ENCODE data around the gene MPND. TPM values are rescaled to one million over a fixed set of nuclear protein-coding genes. Genes with fewer than 3 reads are reported as not detected.

MPND gene, protein sequence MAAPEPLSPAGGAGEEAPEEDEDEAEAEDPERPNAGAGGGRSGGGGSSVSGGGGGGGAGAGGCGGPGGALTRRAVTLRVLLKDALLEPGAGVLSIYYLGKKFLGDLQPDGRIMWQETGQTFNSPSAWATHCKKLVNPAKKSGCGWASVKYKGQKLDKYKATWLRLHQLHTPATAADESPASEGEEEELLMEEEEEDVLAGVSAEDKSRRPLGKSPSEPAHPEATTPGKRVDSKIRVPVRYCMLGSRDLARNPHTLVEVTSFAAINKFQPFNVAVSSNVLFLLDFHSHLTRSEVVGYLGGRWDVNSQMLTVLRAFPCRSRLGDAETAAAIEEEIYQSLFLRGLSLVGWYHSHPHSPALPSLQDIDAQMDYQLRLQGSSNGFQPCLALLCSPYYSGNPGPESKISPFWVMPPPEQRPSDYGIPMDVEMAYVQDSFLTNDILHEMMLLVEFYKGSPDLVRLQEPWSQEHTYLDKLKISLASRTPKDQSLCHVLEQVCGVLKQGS
- total RNA-seq, result 10 to 100 TPM; 15.6 to 18.8 TPM

DNA sequence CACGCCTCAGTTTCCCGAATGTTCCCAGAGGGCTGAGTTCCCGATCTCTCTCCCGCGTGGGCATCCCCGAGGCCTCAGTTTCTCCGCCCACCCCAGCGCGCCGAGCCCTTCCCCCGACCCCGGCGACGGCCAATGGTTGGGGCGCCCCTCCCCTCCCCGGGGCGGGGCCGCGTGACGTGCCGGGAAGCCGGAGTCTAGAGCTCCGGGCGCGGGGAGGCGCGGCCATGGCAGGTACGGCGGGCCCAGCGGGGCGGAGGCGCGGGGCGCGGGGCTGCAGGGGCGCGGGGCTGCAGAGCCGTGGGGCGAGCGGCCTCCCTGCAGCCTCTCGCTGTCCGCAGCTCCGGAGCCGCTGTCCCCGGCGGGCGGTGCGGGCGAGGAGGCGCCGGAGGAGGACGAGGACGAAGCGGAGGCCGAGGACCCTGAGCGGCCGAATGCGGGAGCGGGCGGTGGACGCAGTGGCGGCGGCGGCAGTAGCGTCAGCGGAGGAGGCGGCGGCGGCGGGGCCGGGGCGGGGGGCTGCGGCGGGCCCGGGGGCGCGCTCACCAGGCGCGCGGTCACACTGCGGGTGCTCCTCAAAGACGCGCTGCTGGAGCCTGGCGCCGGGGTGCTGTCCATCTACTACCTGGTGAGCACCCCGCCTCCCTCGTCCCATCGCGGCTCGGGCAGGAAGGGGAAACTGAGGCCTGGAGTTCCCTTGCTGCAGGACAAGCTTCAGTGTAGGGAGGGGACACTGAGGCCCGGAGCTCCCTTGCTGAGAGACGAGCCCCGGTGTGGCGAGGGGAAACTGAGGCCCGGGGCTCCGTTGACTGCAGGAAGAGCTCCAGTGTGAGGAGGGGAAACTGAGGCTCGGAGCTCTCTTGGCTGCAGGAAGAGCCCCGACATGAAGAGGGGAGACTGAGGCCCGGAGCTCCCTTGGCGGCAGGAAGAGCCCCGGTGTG lies at the start of gene MPND:
TSS of gene MPND (plus strand) at position 193 of the 938 bp plus-strand sequence. CDS start at position 225, 32 bp downstream.
- peak; percentile 97 for DNase-seq
- H3K4me3 Mint-ChIP-seq, result peak within 1 kb of the TSS; percentile 88
- peak within 1 kb of the TSS; percentile 94 for H3K27ac Mint-ChIP-seq
- peaks cover 8% of the 10 kb centered on the region for H3K36me3 Mint-ChIP-seq
- no peaks in the 10 kb centered on the region for H3K9me3 Mint-ChIP-seq
- H3K4me1 Mint-ChIP-seq, result peaks cover 16% of the 10 kb centered on the region
- H3K27me3 Mint-ChIP-seq, result no peaks in the 10 kb centered on the region

DNA sequence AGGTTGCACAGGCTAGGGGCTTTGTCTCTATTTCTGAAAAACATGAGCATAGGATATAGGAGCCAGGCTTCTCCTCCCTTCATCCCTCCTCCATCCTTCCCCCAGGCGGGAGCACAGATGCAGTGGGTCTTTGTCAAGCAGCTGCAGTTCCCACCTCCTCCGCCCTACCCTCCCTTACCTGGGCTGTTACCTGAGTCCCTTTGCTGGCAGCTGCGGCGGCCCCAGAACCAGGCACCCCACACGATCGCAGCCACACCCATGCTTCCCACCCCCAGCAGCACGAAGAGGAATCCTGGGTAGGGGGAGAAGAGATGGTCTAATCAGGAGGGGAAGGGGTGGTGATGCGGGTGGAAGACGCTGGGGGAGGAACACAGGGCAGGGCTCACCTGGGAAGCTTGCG lies 49.0 kb upstream of the MPND start:
- Mint-ChIP-seq H3K36me3 (peaks cover 3% of the 10 kb centered on the region), H3K9me3 (no peaks in the 10 kb centered on the region), H3K27me3 (no peaks in the 10 kb centered on the region), H3K27ac (no peak overlapping the region), H3K4me1 (peaks cover 5% of the 10 kb centered on the region), H3K4me3 (no peak overlapping the region)
- DNase-seq, result no peak

GRCh38 chr19:4295972-4296771 lies 47.2 kb upstream of the MPND start:
- no peaks in the 10 kb centered on the region for H3K27me3 Mint-ChIP-seq
- no peak for DNase-seq
- H3K4me3 Mint-ChIP-seq, result no peak overlapping the region
- peaks cover 6% of the 10 kb centered on the region for H3K36me3 Mint-ChIP-seq
- no peak overlapping the region for H3K27ac Mint-ChIP-seq
- H3K9me3 Mint-ChIP-seq, result no peaks in the 10 kb centered on the region
- H3K4me1 Mint-ChIP-seq, result peaks cover 8% of the 10 kb centered on the region

DNA sequence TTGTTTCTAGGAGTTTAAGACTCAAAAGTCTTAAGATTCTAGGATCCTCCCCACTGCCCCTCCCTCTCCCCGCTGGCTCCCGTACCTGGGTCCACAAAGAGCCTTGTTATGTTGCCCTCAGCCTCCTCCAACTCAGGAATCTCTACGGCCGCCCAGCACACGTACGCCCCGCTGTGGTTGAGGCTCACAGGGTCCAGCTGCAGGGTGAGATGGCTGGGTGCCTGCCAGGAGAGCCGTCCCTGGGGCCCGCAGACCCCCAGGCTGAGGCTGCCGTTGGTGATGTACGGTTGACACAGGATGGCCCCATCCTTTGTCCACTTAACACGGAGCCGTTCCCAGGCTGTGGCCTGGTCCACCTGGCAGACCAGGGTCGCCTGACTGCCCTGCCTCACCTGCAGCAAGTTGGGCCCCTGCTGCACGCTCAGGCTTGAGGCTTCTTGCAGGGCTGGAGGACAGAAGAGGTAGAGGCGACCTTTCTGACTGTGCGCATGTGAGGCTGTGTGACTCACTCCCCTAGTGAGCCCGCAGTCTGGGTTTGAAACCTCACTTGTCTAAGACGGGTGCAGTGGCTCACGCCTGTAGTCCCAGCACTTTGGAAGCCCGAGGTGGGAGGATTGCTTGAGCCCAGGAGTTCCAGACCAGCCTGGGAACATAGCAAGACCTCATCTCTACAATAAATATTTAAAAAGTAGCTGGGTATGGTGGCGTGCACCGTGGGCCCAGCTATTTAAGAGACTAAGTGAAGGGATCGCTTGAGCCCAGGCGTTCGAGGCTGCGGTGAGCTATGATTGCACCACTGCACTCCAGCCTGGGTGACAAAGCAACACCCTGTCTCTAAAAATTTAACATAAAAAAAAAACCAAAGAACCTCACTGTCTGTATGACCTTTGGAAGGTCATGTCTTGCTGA lies 45.2 kb upstream of the MPND start:
- Mint-ChIP-seq H3K4me3 (no peak overlapping the region), H3K27ac (peak overlapping the region; percentile 68), H3K9me3 (no peaks in the 10 kb centered on the region), H3K4me1 (peaks cover 20% of the 10 kb centered on the region), H3K27me3 (no peaks in the 10 kb centered on the region), H3K36me3 (peaks cover 6% of the 10 kb centered on the region)
- peak; percentile 36 for DNase-seq

DNA sequence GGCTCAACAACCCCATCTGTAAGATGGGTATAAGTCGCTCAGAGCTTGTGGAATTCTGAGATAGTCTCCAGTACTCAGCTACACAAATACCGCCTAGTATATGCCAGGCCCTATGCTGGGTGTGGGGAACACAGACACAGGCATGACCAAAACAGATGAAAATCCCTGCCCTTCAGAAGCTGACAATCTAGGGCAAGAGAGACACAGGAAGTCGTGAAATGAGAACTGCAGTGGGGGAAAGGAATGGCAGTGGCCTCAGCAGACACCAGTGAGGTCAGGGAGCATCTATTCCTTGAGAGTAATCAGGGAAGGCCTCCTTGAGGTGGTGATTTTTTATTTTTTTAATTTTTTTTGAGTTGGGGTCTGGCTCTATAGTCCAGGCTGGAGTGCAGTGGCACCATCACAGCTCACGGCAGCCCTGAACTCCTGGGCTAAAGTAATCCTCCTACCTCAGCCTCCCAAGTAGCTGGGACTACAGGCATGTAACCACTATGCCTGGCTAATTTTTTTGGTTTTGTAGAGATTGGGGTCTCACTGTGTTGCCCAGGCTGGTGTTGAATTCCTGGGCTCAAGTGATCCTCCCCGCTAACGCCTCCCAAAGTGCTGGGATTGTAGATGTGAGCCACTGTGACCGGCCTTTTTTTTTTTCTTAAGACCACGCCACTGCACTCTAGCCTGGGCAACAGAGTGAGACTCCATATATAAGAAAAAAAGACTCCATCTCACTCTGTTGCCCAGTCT lies 44.4 kb upstream of the MPND start:
- Mint-ChIP-seq H3K36me3 (peaks cover 6% of the 10 kb centered on the region), H3K9me3 (no peaks in the 10 kb centered on the region), H3K4me1 (peaks cover 25% of the 10 kb centered on the region), H3K27ac (peak overlapping the region; percentile 68), H3K4me3 (no peak overlapping the region), H3K27me3 (no peaks in the 10 kb centered on the region)
- no peak for DNase-seq

GRCh38 chr19:4300589-4300988 lies 42.8 kb upstream of the MPND start:
- no peak for DNase-seq
- H3K36me3 Mint-ChIP-seq, result peaks cover 6% of the 10 kb centered on the region
- no peaks in the 10 kb centered on the region for H3K27me3 Mint-ChIP-seq
- no peaks in the 10 kb centered on the region for H3K9me3 Mint-ChIP-seq
- peak overlapping the region; percentile 43 for H3K27ac Mint-ChIP-seq
- H3K4me1 Mint-ChIP-seq, result peaks cover 29% of the 10 kb centered on the region
- peak overlapping the region; percentile 5 for H3K4me3 Mint-ChIP-seq

GRCh38 chr19:4301590-4302242 lies 41.6 kb upstream of the MPND start:
- Mint-ChIP-seq H3K4me1 (peaks cover 29% of the 10 kb centered on the region), H3K27ac (peak overlapping the region; percentile 83), H3K36me3 (peaks cover 6% of the 10 kb centered on the region), H3K9me3 (no peaks in the 10 kb centered on the region), H3K27me3 (no peaks in the 10 kb centered on the region), H3K4me3 (peak overlapping the region; percentile 81)
- no peak for DNase-seq

DNA sequence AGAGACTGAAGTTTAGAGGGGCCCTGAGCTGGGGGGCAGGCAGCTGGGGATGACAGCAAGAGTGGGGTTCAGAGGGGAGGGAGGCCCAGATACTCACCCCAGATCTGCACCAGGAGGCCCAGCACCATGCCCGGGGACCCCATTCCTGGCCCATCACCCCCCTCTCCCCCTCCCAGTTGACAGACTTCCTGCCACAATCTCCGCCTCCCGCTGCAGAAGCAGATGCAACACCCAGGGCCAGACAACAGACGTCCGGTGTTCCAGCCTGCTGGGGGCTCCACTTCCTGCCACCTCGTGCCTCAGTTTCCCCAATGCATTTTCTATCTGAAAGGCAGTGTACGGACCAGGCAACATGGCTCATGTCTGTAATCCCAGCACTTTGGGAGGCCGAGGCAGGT lies 41.1 kb upstream of the MPND start, which contains the start of gene TMIGD2:
TSS of gene TMIGD2 (minus strand) at position 147 of the 398 bp plus-strand sequence. CDS start at position 143, 4 bp downstream.
- DNase-seq, result no peak
- Mint-ChIP-seq H3K36me3 (peaks cover 6% of the 10 kb centered on the region), H3K27ac (peak within 1 kb of the TSS; percentile 83), H3K4me3 (peak within 1 kb of the TSS; percentile 81), H3K4me1 (peaks cover 29% of the 10 kb centered on the region), H3K9me3 (no peaks in the 10 kb centered on the region), H3K27me3 (no peaks in the 10 kb centered on the region)

DNA sequence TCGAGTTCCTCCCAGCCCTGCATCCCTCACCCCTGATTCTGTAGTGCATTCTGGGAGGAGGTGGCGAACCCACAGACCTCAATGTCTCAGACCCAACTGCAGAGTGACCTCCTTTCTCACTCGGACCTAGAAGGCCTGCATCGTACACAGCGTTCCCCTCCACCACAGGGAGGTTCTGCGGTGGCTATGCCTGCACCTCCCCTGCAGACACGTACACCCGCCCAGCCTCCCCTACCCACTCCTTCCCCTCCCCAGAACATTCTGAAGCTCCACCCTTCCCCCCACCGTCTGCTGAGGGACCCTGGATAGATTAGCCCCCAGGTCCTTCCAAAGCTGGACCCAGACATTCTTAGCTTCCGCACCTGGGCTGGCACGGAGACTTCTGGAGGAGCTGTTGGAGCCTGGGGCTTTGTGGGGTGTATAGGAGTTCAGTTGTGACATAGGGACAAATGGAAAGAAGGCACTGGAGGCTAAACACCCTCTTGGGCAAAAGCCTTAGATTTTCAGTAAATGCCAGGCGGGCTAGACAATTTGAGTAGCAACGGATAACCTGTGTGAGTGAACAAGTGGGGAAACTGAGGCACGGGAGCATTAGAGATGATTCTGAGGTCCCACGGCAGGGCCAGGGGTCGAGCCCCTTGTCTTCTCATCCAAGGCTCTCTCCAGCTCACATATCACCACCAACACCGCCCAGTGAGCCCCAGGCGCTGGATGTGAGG lies 39.4 kb upstream of the MPND start:
- no peaks in the 10 kb centered on the region for H3K27me3 Mint-ChIP-seq
- H3K4me1 Mint-ChIP-seq, result peaks cover 24% of the 10 kb centered on the region
- no peaks in the 10 kb centered on the region for H3K9me3 Mint-ChIP-seq
- peak overlapping the region; percentile 53 for H3K4me3 Mint-ChIP-seq
- DNase-seq, result no peak
- H3K36me3 Mint-ChIP-seq, result peaks cover 3% of the 10 kb centered on the region
- peak overlapping the region; percentile 56 for H3K27ac Mint-ChIP-seq

- peak; percentile 92 for DNase-seq
- Mint-ChIP-seq H3K27ac (peak within 1 kb of the TSS; percentile 56), H3K4me1 (peaks cover 24% of the 10 kb centered on the region), H3K9me3 (no peaks in the 10 kb centered on the region), H3K36me3 (peaks cover 7% of the 10 kb centered on the region), H3K4me3 (peak within 1 kb of the TSS; percentile 75), H3K27me3 (no peaks in the 10 kb centered on the region)
Measured at GRCh38 chr19:4304538-4305256, 38.7 kb upstream of the MPND start, which contains the start of gene FSD1. TSS of gene FSD1 (plus strand) at chr19:4304598. CDS start at chr19:4304747, 149 bp downstream.

DNA sequence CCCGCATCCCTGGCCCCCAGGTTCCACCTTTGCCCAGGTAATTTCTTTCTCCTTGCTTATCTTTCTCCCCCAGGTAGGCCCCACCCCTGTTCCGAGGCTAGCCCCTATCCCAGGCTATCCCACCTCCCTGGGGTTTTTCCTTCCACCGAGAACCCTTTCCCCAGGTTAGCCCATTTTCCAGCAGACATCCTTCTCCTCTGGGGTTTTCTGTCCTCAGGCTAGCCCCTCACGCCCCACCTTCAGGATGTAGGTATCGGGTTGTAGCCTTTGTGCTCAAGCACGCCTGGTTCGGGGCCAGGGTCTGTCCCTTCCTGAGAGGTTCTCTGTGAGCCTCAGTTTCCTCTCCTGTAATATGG lies 38.1 kb upstream of the MPND start:
- no peaks in the 10 kb centered on the region for H3K27me3 Mint-ChIP-seq
- no peak for DNase-seq
- H3K9me3 Mint-ChIP-seq, result no peaks in the 10 kb centered on the region
- H3K36me3 Mint-ChIP-seq, result peaks cover 7% of the 10 kb centered on the region
- peaks cover 24% of the 10 kb centered on the region for H3K4me1 Mint-ChIP-seq
- peak overlapping the region; percentile 75 for H3K4me3 Mint-ChIP-seq
- H3K27ac Mint-ChIP-seq, result no peak overlapping the region

GRCh38 chr19:4305659-4306058 lies 37.7 kb upstream of the MPND start:
- DNase-seq, result no peak
- Mint-ChIP-seq H3K4me1 (peaks cover 22% of the 10 kb centered on the region), H3K4me3 (peak overlapping the region; percentile 75), H3K27me3 (no peaks in the 10 kb centered on the region), H3K36me3 (peaks cover 8% of the 10 kb centered on the region), H3K9me3 (no peaks in the 10 kb centered on the region), H3K27ac (no peak overlapping the region)

Data from activated naive CD8-positive, alpha-beta T cell treated with anti-CD3 and anti-CD28 coated beads for 36 hours (primary cell).